Esophagus (tissue), 2 donors: Measurements from ENCODE around the gene LRRC4C. TPM values are rescaled to one million over a fixed set of nuclear protein-coding genes. Genes with fewer than 3 reads are reported as not detected.

Experiments
- H3K27ac ChIP-seq, 2 donors: one replicate each; pipeline ENCODE4 v1.5.1; 2013; ENCODE audit warnings: low read depth in 2 of 2, mild to moderate bottlenecking in 2 of 2, inconsistent platforms in 1 of 2, low read length in 1 of 2, moderate library complexity in 1 of 2
- H3K27me3 ChIP-seq, 2 donors: one replicate each; pipeline ENCODE4 v1.6.1; 2013; ENCODE audit warnings: low read length in 2 of 2, control low read depth in 1 of 2, mild to moderate bottlenecking in 1 of 2; ENCODE audit not compliant: insufficient read depth in 2 of 2, control insufficient read depth in 1 of 2
- H3K36me3 ChIP-seq, 2 donors: one replicate each; pipeline ENCODE4 v1.6.1; 2013; ENCODE audit warnings: low read length in 1 of 2; ENCODE audit not compliant: control insufficient read depth in 2 of 2, insufficient read depth in 2 of 2
- H3K4me1 ChIP-seq, 2 donors: one replicate each; pipeline ENCODE4 v1.6.1; 2013; ENCODE audit warnings: low read length in 1 of 2; ENCODE audit not compliant: control insufficient read depth in 2 of 2, insufficient read depth in 2 of 2
- H3K4me3 ChIP-seq, 2 donors: one replicate each; pipeline ENCODE4 v1.5.1; 2013; ENCODE audit warnings: low read length in 2 of 2, mild to moderate bottlenecking in 2 of 2, low read depth in 1 of 2, moderate library complexity in 1 of 2
- H3K9me3 ChIP-seq, 2 donors: one replicate each; pipeline ENCODE4 v1.6.1; 2013; ENCODE audit warnings: mild to moderate bottlenecking in 2 of 2, low read depth in 1 of 2, low read length in 1 of 2, moderate library complexity in 1 of 2; ENCODE audit not compliant: control insufficient read depth in 2 of 2, insufficient read depth in 1 of 2
- WGBS, 2 donors: extraction: QIAGEN DNeasy Blood & Tissue Kit; methylation state at CpG; one replicate each; pipeline ENCODE4 v1.1.7; 2013; 5-methylcytosine and 5-hydroxymethylcytosine counted together
- polyA plus RNA-seq, 2 donors: library from polyadenylated mRNA; stranded (reverse); fragments of 200-250 nt; gene quantifications; one replicate each; pipeline ENCODE4 v1.2.3, GENCODE V29; 2013
- donor health status: healthy with polysubstance abuse.
- donor health status: Bipolar disorder and iron deficiency.

Gene LRRC4C
- polyA plus RNA-seq, 2 donors = 0.04 to 0.12 TPM

DNA sequence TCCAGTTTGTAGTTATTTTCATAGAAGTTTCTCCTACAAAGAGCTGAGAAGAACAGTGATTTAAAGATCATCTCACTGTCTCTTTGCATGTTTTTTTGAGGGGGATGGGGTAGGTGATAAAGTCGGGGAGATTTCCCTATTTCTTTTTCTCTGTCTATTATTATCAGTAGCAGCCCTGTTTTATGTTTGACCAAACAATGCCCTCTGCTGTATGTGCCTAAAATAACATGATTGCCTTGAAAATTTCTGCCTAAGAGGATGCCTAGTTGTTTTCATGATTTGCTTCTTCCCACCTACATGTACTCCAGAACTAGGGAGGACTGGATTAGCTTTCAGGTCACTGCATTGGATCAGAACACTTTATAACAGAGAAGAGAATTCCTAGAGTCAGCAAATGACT lies 1330.2 kb downstream of the LRRC4C start:
- whole genome bisulfite sequencing, 2 donors = 4 to 9% methylated on average over 1 of the region's 1 CpG
- Histone ChIP-seq H3K27me3 (no peaks in the 10 kb centered on the region), H3K4me1 (no peaks in the 10 kb centered on the region), H3K9me3 (no peaks in the 10 kb centered on the region), H3K36me3 (no peaks in the 10 kb centered on the region), H3K27ac (no peak overlapping the region), H3K4me3 (no peak overlapping the region)

- no peaks in the 10 kb centered on the region for H3K36me3 ChIP-seq
- no peaks in the 10 kb centered on the region for H3K9me3 ChIP-seq
- 29 to 38% methylated on average over 1 of the region's 1 CpG for WGBS, 2 donors
- no peaks in the 10 kb centered on the region for H3K4me1 ChIP-seq
- no peak overlapping the region for H3K27ac ChIP-seq
- H3K4me3 ChIP-seq = no peak overlapping the region
- H3K27me3 ChIP-seq = no peaks in the 10 kb centered on the region
Measured at GRCh38 chr11:40125054-40125453, 1334.4 kb downstream of the LRRC4C start.

GRCh38 chr11:40119661-40120060 lies 1339.8 kb downstream of the LRRC4C start:
- Histone ChIP-seq H3K27me3 (no peaks in the 10 kb centered on the region), H3K27ac (no peak overlapping the region), H3K4me3 (no peak overlapping the region), H3K4me1 (no peaks in the 10 kb centered on the region), H3K36me3 (no peaks in the 10 kb centered on the region), H3K9me3 (peaks cover 0 to 2% of the 10 kb centered on the region in 2 donors)
- 44 to 53% methylated on average over 1 of the region's 1 CpG for WGBS, 2 donors

GRCh38 chr11:40118780-40119179 lies 1340.7 kb downstream of the LRRC4C start:
- H3K9me3 ChIP-seq = peaks cover 0 to 2% of the 10 kb centered on the region in 2 donors
- H3K4me3 ChIP-seq = no peak overlapping the region
- 61 to 72% methylated on average over 2 of the region's 2 CpGs for WGBS, 2 donors
- no peak overlapping the region for H3K27ac ChIP-seq
- no peaks in the 10 kb centered on the region for H3K27me3 ChIP-seq
- no peaks in the 10 kb centered on the region for H3K4me1 ChIP-seq
- no peaks in the 10 kb centered on the region for H3K36me3 ChIP-seq

- H3K27me3 ChIP-seq = no peaks in the 10 kb centered on the region
- 52 to 62% methylated on average over 1 of the region's 1 CpG for WGBS, 2 donors
- H3K4me3 ChIP-seq = no peak overlapping the region
- no peaks in the 10 kb centered on the region for H3K4me1 ChIP-seq
- H3K9me3 ChIP-seq = peaks cover 0 to 2% of the 10 kb centered on the region in 2 donors
- H3K36me3 ChIP-seq = no peaks in the 10 kb centered on the region
- H3K27ac ChIP-seq = no peak overlapping the region
Measured at GRCh38 chr11:40118026-40118425, 1341.4 kb downstream of the LRRC4C start.

GRCh38 chr11:40104941-40105550 lies 1354.4 kb downstream of the LRRC4C start:
- H3K27me3 ChIP-seq = no peaks in the 10 kb centered on the region
- H3K36me3 ChIP-seq = no peaks in the 10 kb centered on the region
- 66 to 67% methylated on average over 5 of the region's 5 CpGs for WGBS, 2 donors
- H3K27ac ChIP-seq = no peak overlapping the region
- peaks cover 0 to 2% of the 10 kb centered on the region in 2 donors for H3K9me3 ChIP-seq
- H3K4me3 ChIP-seq = no peak overlapping the region
- no peaks in the 10 kb centered on the region for H3K4me1 ChIP-seq

GRCh38 chr11:40100781-40101180 lies 1358.7 kb downstream of the LRRC4C start:
- H3K36me3 ChIP-seq = no peaks in the 10 kb centered on the region
- no peak overlapping the region for H3K4me3 ChIP-seq
- H3K27me3 ChIP-seq = no peaks in the 10 kb centered on the region
- peaks cover 0 to 2% of the 10 kb centered on the region in 2 donors for H3K9me3 ChIP-seq
- no peaks in the 10 kb centered on the region for H3K4me1 ChIP-seq
- H3K27ac ChIP-seq = no peak overlapping the region
- 89 to 91% methylated on average over 5 of the region's 5 CpGs for WGBS, 2 donors

DNA sequence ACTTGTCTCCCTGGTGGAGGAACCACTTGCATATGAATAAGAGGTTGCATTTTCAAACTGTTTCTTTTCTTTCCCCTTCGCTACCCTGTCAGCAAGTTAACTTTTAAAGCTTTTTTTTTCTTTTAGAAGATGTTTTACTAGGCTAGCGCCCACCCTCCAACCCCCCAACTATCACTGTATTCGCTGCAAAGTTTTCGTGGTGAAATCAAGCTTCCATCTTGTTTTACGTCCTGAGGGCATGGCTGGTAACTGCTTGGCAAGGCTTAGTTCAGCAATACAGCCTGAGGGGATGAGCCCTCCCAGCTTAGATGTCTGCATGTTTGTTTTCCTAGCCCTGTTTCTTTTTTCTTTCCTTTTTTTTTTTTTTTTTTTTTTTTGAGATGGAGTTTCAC lies 1359.3 kb downstream of the LRRC4C start:
- Histone ChIP-seq H3K4me3 (no peak overlapping the region), H3K27me3 (no peaks in the 10 kb centered on the region), H3K9me3 (peaks cover 0 to 2% of the 10 kb centered on the region in 2 donors), H3K4me1 (no peaks in the 10 kb centered on the region), H3K36me3 (no peaks in the 10 kb centered on the region), H3K27ac (no peak overlapping the region)
- WGBS, 2 donors = 77 to 81% methylated on average over 5 of the region's 5 CpGs

- peaks cover 0 to 2% of the 10 kb centered on the region in 2 donors for H3K9me3 ChIP-seq
- H3K27me3 ChIP-seq = no peaks in the 10 kb centered on the region
- no peak overlapping the region for H3K4me3 ChIP-seq
- WGBS, 2 donors = 61 to 67% methylated on average over 13 of the region's 13 CpGs
- H3K36me3 ChIP-seq = no peaks in the 10 kb centered on the region
- no peak overlapping the region for H3K27ac ChIP-seq
- H3K4me1 ChIP-seq = no peaks in the 10 kb centered on the region
Measured at GRCh38 chr11:40099426-40100161, 1359.9 kb downstream of the LRRC4C start.

- H3K27ac ChIP-seq = no peak overlapping the region
- no peaks in the 10 kb centered on the region for H3K4me1 ChIP-seq
- H3K36me3 ChIP-seq = no peaks in the 10 kb centered on the region
- H3K4me3 ChIP-seq = no peak overlapping the region
- peaks cover 0 to 2% of the 10 kb centered on the region in 2 donors for H3K9me3 ChIP-seq
- no peaks in the 10 kb centered on the region for H3K27me3 ChIP-seq
- 28 to 36% methylated on average over 1 of the region's 1 CpG for WGBS, 2 donors
Measured at GRCh38 chr11:40095446-40095845, 1364.0 kb downstream of the LRRC4C start.
